ENCODE data around the gene ATM.

The ATM gene

DNA sequence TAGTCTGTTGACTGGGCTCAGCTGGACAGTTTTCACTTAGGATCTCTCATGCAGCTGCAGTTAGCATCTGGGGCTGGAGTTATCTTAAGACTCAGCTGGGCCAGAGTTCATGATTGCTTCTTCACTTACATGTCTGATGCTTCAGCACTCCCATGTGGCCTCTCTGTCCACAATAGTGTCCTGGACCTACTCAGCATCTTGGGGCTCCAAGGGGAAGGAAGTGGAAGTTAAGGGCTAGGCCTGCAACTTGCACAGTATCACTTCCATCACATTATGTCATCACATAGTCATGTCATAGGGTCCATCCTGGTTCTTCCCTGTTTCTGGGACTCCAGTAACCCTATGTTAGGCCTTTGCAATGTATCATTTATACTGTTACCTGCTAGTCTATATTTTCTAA lies 128.6 kb downstream of the ATM start:
- H3K4me1 ChIP-seq (ENCODE audit: control insufficient read depth, insufficient read depth, low read length), result no peaks in the 10 kb centered on the region
- H3K27ac ChIP-seq (ENCODE audit: extremely low read depth, low read depth, low read length), result no peak overlapping the region
- POLR2A ChIA-PET, result no interaction called here
- TF ChIP-seq, protein P1, sequence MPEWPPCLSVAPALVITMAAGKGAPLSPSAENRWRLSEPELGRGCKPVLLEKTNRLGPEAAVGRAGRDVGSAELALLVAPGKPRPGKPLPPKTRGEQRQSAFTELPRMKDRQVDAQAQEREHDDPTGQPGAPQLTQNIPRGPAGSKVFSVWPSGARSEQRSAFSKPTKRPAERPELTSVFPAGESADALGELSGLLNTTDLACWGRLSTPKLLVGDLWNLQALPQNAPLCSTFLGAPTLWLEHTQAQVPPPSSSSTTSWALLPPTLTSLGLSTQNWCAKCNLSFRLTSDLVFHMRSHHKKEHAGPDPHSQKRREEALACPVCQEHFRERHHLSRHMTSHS (tag by site-specific recombination; IDR thresholded peaks at IDR 0.05), result no peak
- TF ChIP-seq ZNF112 (tag by site-specific recombination; IDR thresholded peaks at IDR 0.05) (no peak), ZNF629 (tag by site-specific recombination; IDR thresholded peaks at IDR 0.05) (no peak)
- TF ChIP-seq, protein P2, sequence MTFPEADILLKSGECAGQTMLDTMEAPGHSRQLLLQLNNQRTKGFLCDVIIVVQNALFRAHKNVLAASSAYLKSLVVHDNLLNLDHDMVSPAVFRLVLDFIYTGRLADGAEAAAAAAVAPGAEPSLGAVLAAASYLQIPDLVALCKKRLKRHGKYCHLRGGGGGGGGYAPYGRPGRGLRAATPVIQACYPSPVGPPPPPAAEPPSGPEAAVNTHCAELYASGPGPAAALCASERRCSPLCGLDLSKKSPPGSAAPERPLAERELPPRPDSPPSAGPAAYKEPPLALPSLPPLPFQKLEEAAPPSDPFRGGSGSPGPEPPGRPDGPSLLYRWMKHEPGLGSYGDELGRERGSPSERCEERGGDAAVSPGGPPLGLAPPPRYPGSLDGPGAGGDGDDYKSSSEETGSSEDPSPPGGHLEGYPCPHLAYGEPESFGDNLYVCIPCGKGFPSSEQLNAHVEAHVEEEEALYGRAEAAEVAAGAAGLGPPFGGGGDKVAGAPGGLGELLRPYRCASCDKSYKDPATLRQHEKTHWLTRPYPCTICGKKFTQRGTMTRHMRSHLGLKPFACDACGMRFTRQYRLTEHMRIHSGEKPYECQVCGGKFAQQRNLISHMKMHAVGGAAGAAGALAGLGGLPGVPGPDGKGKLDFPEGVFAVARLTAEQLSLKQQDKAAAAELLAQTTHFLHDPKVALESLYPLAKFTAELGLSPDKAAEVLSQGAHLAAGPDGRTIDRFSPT (tag by site-specific recombination; IDR thresholded peaks at IDR 0.05), result no peak
- H3K36me3 ChIP-seq (ENCODE audit: control insufficient read depth in 2 of 2, insufficient read depth in 1 of 2, low read length in 2 of 2), result peaks cover 0 to 67% of the 10 kb centered on the region in 2 experiments; a peak in 2 of 3 replicates
- H3K9me3 ChIP-seq (ENCODE audit: control insufficient read depth, insufficient read depth, low read depth, low read length), result no peaks in the 10 kb centered on the region
- CTCF ChIA-PET, result interaction anchor here (0.5 kb wide), 1 partner anchor 1438 kb away, joined by 4 read pairs; no protein-coding TSS in a partner anchor
- no peak overlapping the region for H3K4me3 ChIP-seq (ENCODE audit: low read depth, low read length)

DNA sequence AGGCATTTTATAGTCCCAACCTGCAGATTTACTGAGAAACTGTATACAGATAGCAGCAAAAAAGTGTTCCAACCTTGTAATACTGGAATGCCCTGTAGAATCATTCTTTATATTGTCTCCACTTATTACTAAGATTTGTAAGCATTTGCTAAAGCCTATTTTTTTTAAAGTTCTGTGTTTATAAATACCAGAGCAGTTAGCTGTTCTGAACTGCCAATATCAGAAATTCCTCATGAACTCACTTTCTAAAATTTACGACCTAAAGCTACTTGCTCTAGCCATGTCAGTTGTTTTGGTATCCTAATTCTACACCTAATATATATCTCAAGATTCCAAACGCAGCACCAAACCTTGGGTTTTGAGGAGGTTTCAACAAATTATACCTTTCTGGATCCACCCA lies 141.3 kb downstream of the ATM start:
- Histone ChIP-seq H3K36me3 (ENCODE audit: control insufficient read depth in 2 of 2, insufficient read depth in 1 of 2, low read length in 2 of 2) (peaks cover 0 to 15% of the 10 kb centered on the region in 2 experiments; a peak in 1 of 3 replicates), H3K9me3 (ENCODE audit: control insufficient read depth, insufficient read depth, low read depth, low read length) (no peaks in the 10 kb centered on the region), H3K4me3 (ENCODE audit: low read depth, low read length) (no peak overlapping the region), H3K27ac (ENCODE audit: extremely low read depth, low read depth, low read length) (no peak overlapping the region), H3K4me1 (ENCODE audit: control insufficient read depth, insufficient read depth, low read length) (no peaks in the 10 kb centered on the region)
- ChIA-PET CTCF (interaction anchor here (0.5 to 0.7 kb wide), 2 partner anchors 285 to 352 kb away, joined by 3 to 5 read pairs; no protein-coding TSS in a partner anchor), POLR2A (no interaction called here)
- no peak for TF ChIP-seq KLF9 (tag by site-specific recombination; IDR thresholded peaks at IDR 0.05; ENCODE audit: low read depth)
- TF ChIP-seq SCRT1 (tag by site-specific recombination; IDR thresholded peaks at IDR 0.05; ENCODE audit: borderline replicate concordance), result no peak
- TF ChIP-seq, protein P3, sequence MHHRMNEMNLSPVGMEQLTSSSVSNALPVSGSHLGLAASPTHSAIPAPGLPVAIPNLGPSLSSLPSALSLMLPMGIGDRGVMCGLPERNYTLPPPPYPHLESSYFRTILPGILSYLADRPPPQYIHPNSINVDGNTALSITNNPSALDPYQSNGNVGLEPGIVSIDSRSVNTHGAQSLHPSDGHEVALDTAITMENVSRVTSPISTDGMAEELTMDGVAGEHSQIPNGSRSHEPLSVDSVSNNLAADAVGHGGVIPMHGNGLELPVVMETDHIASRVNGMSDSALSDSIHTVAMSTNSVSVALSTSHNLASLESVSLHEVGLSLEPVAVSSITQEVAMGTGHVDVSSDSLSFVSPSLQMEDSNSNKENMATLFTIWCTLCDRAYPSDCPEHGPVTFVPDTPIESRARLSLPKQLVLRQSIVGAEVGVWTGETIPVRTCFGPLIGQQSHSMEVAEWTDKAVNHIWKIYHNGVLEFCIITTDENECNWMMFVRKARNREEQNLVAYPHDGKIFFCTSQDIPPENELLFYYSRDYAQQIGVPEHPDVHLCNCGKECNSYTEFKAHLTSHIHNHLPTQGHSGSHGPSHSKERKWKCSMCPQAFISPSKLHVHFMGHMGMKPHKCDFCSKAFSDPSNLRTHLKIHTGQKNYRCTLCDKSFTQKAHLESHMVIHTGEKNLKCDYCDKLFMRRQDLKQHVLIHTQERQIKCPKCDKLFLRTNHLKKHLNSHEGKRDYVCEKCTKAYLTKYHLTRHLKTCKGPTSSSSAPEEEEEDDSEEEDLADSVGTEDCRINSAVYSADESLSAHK (tag by site-specific recombination; IDR thresholded peaks at IDR 0.05), result no peak
- no peak for TF ChIP-seq ZNF133 (tag by site-specific recombination; IDR thresholded peaks at IDR 0.05)
- TF ChIP-seq ZNF610 (tag by site-specific recombination; IDR thresholded peaks at IDR 0.05; ENCODE audit: borderline replicate concordance), result no peak

DNA sequence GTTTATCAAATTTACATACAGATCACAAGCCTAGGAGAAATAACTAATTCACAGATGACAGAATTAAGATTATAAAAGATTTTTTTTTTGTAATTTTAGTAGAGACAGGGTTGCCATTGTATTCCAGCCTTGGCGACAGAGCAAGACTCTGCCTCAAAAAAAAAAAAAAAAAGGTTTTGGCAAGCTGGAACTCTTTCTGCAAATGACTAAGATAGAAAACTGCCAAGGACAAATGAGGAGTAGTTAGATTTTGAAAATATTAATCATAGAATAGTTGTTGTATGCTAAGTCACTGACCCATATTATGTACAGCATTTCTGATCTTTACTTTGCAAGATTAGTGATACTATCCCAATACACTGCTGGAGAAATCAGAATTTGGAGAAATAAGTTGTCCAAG lies 145.3 kb downstream of the ATM start:
- no peak overlapping the region for H3K27ac ChIP-seq (ENCODE audit: extremely low read depth, low read depth, low read length)
- POLR2A ChIA-PET, result no interaction called here
- CTCF ChIA-PET, result interaction anchor here (0.9 kb wide), 1 partner anchor 24 kb away, joined by 5 read pairs; no protein-coding TSS in a partner anchor
- no peaks in the 10 kb centered on the region for H3K4me1 ChIP-seq (ENCODE audit: control insufficient read depth, insufficient read depth, low read length)
- H3K4me3 ChIP-seq (ENCODE audit: low read depth, low read length), result no peak overlapping the region
- H3K9me3 ChIP-seq (ENCODE audit: control insufficient read depth, insufficient read depth, low read depth, low read length), result no peaks in the 10 kb centered on the region
- peaks cover 0 to 15% of the 10 kb centered on the region in 2 experiments; a peak in 1 of 3 replicates for H3K36me3 ChIP-seq (ENCODE audit: control insufficient read depth in 2 of 2, insufficient read depth in 1 of 2, low read length in 2 of 2)
- no peak for TF ChIP-seq ZNF610 (tag by site-specific recombination; IDR thresholded peaks at IDR 0.05; ENCODE audit: borderline replicate concordance)
- TF ChIP-seq ZNF791 (tag by site-specific recombination; IDR thresholded peaks at IDR 0.05), result no peak
- no peak for TF ChIP-seq ZNF837 (tag by site-specific recombination; IDR thresholded peaks at IDR 0.05)
- TF ChIP-seq SCRT2 (tag by site-specific recombination; IDR thresholded peaks at IDR 0.05), result no peak
- no peak for TF ChIP-seq ZNF174 (tag by site-specific recombination; IDR thresholded peaks at IDR 0.05)
- no peak for TF ChIP-seq ZNF777 (tag by site-specific recombination; IDR thresholded peaks at IDR 0.05; ENCODE audit: borderline replicate concordance)
- no peak for TF ChIP-seq ZNF214 (tag by site-specific recombination; IDR thresholded peaks at IDR 0.05; ENCODE audit: borderline replicate concordance)
- TF ChIP-seq, protein P4, sequence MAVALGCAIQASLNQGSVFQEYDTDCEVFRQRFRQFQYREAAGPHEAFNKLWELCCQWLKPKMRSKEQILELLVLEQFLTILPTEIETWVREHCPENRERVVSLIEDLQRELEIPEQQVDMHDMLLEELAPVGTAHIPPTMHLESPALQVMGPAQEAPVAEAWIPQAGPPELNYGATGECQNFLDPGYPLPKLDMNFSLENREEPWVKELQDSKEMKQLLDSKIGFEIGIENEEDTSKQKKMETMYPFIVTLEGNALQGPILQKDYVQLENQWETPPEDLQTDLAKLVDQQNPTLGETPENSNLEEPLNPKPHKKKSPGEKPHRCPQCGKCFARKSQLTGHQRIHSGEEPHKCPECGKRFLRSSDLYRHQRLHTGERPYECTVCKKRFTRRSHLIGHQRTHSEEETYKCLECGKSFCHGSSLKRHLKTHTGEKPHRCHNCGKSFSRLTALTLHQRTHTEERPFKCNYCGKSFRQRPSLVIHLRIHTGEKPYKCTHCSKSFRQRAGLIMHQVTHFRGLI (tag by site-specific recombination; IDR thresholded peaks at IDR 0.05), result no peak
- no peak for TF ChIP-seq GLIS2 (tag by site-specific recombination; IDR thresholded peaks at IDR 0.05)
- no peak for TF ChIP-seq KLF1 (tag by site-specific recombination; IDR thresholded peaks at IDR 0.05)
- TF ChIP-seq, protein P5, sequence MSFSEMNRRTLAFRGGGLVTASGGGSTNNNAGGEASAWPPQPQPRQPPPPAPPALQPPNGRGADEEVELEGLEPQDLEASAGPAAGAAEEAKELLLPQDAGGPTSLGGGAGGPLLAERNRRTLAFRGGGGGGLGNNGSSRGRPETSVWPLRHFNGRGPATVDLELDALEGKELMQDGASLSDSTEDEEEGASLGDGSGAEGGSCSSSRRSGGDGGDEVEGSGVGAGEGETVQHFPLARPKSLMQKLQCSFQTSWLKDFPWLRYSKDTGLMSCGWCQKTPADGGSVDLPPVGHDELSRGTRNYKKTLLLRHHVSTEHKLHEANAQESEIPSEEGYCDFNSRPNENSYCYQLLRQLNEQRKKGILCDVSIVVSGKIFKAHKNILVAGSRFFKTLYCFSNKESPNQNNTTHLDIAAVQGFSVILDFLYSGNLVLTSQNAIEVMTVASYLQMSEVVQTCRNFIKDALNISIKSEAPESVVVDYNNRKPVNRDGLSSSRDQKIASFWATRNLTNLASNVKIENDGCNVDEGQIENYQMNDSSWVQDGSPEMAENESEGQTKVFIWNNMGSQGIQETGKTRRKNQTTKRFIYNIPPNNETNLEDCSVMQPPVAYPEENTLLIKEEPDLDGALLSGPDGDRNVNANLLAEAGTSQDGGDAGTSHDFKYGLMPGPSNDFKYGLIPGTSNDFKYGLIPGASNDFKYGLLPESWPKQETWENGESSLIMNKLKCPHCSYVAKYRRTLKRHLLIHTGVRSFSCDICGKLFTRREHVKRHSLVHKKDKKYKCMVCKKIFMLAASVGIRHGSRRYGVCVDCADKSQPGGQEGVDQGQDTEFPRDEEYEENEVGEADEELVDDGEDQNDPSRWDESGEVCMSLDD (tag by site-specific recombination; IDR thresholded peaks at IDR 0.05), result no peak
- TF ChIP-seq ZNF785 (tag by site-specific recombination; IDR thresholded peaks at IDR 0.05), result no peak
- no peak for TF ChIP-seq RBAK (tag by site-specific recombination; IDR thresholded peaks at IDR 0.05)
- no peak for TF ChIP-seq ZNF16 (tag by site-specific recombination; IDR thresholded peaks at IDR 0.05; ENCODE audit: low read depth)
